Astrocyte (in vitro differentiated cells and primary cell): ENCODE results near the gene JAKMIP1. TPM values are rescaled to one million over a fixed set of nuclear protein-coding genes. Genes with fewer than 3 reads are reported as not detected.

Experiments used
- DNase-seq: peaks from one replicate; pipeline ENCODE4 v3.0.0-alpha.2; 2010; ENCODE audit warnings: low read depth
- FAIRE-seq: peaks from 2 replicates; lab custom pipeline; 2011; peaks lifted over from hg19 to GRCh38; lab: Jason Lieb, UNC
- H2AFZ ChIP-seq: 2 replicates; pipeline ENCODE4 v1.6.0; 2012; ENCODE audit warnings: low read depth, low read length, inconsistent platforms
- H3K27ac ChIP-seq: 2 replicates; pipeline ENCODE4 v1.5.1; 2011; ENCODE audit warnings: low read depth, low read length, inconsistent platforms
- H3K27me3 ChIP-seq: 2 replicates; pipeline ENCODE4 v1.6.0; 2011; ENCODE audit warnings: low read length, inconsistent platforms; ENCODE audit not compliant: insufficient read depth
- H3K36me3 ChIP-seq: 2 replicates; pipeline ENCODE4 v1.5.1; 2011; ENCODE audit warnings: low read length, inconsistent platforms; ENCODE audit not compliant: insufficient read depth
- H3K4me1 ChIP-seq: 2 replicates; pipeline ENCODE4 v1.5.1; 2011; ENCODE audit warnings: low read length, inconsistent platforms; ENCODE audit not compliant: insufficient read depth
- H3K4me2 ChIP-seq: 2 replicates; pipeline ENCODE4 v1.6.0; 2012; ENCODE audit warnings: low read length, inconsistent platforms
- H3K4me3 ChIP-seq: 2 replicates; pipeline ENCODE4 v1.5.1; 2011; ENCODE audit warnings: low read depth, mild to moderate bottlenecking, low read length, inconsistent platforms; ENCODE audit not compliant: insufficient read depth
- H3K79me2 ChIP-seq: 2 replicates; pipeline ENCODE4 v1.6.0; 2012; ENCODE audit warnings: mild to moderate bottlenecking, low read length, inconsistent platforms; ENCODE audit not compliant: insufficient read depth
- H3K9ac ChIP-seq: 2 replicates; pipeline ENCODE4 v1.6.0; 2012; ENCODE audit warnings: mild to moderate bottlenecking, low read length, inconsistent platforms
- H3K9me3 ChIP-seq: 2 replicates; pipeline ENCODE4 v1.5.1; 2012; ENCODE audit warnings: low read depth, mild to moderate bottlenecking, low read length, inconsistent platforms; ENCODE audit not compliant: insufficient read depth
- H4K20me1 ChIP-seq: 2 replicates; pipeline ENCODE4 v1.6.0; 2012; ENCODE audit warnings: low read length, inconsistent platforms; ENCODE audit not compliant: insufficient read depth
- H3K27ac Mint-ChIP-seq: one replicate; pipeline ENCODE4 v1.8.0; 2021; ENCODE audit warnings: mild to moderate bottlenecking, mixed read lengths; ENCODE audit not compliant: unreplicated experiment
- H3K27me3 Mint-ChIP-seq: one replicate; pipeline ENCODE4 v1.8.0; 2021; ENCODE audit warnings: low read depth, mixed read lengths; ENCODE audit not compliant: unreplicated experiment
- H3K36me3 Mint-ChIP-seq: one replicate; pipeline ENCODE4 v1.8.0; 2021; ENCODE audit warnings: low read depth, mixed read lengths; ENCODE audit not compliant: unreplicated experiment
- H3K4me1 Mint-ChIP-seq: one replicate; pipeline ENCODE4 v1.8.0; 2021; ENCODE audit warnings: low read depth, mixed read lengths; ENCODE audit not compliant: unreplicated experiment
- H3K4me3 Mint-ChIP-seq: one replicate; pipeline ENCODE4 v1.8.0; 2021; ENCODE audit warnings: mild to moderate bottlenecking, moderate library complexity, mixed read lengths; ENCODE audit not compliant: unreplicated experiment
- H3K9me3 Mint-ChIP-seq: one replicate; pipeline ENCODE4 v1.8.0; 2021; ENCODE audit warnings: mild to moderate bottlenecking, mixed read lengths; ENCODE audit not compliant: unreplicated experiment
- EZH2 ChIP-seq: IDR thresholded peaks from 2 replicates; pipeline ENCODE4 v1.6.1; 2012; ENCODE audit warnings: mild to moderate bottlenecking, low read length, inconsistent platforms; ENCODE audit not compliant: insufficient read depth
- total RNA-seq: library from RNA; stranded (reverse); gene quantifications from 2 replicates; pipeline ENCODE4 v1.2.1, GENCODE V29; 2021
- TF ChIP-seq, protein P1 (sequence below): IDR thresholded peaks from 2 replicates; pipeline ENCODE4 v1.5.1; 2011; ENCODE audit warnings: low read depth, mild to moderate bottlenecking, inconsistent platforms, low read length, moderate library complexity; ENCODE audit not compliant: insufficient read depth

JAKMIP1 gene
- total RNA-seq, 1 donor from 2014 or later, result 0.50 TPM

DNA sequence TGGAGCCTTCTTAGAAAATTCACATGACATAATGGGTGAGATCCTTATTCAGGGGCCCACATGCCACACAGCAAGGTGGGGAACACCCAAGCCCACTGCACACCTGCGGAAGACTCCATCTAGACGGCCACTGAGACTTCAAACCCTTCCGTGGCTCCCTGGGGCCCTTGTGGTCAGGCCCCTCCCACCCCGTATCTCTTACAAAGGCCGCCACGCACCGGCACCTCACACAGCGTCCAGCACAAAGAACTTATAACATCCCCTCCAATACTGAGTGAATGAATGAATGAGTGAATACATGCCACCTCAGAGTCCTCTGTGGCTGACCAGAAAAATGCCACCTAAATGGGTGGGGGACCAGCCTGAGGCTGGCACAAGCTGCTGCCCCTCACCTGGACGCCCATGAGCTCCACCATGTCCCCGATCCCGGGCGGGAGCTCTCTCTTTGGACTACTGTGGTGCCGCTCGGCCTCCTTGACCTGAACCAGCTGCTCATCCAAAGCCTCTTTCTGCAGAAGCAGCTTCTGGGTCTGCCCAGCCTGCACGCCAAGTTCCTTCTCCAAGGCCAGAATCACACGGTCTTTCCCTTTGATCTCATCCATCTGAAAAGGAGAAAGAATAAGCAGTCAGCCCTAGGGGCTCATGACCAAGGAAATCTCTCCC is 115.2 kb downstream of the JAKMIP1 start:
- Mint-ChIP-seq H3K4me1 (no peaks in the 10 kb centered on the region), H3K27me3 (peaks cover 67% of the 10 kb centered on the region), H3K9me3 (peaks cover 5% of the 10 kb centered on the region), H3K36me3 (peaks cover 3% of the 10 kb centered on the region), H3K27ac (no peak overlapping the region), H3K4me3 (no peak overlapping the region)
- Histone ChIP-seq H3K4me3 (no peak overlapping the region), H3K9ac (no peak overlapping the region), H3K27ac (no peak overlapping the region), H3K4me2 (no peak overlapping the region), H3K27me3 (no peaks in the 10 kb centered on the region), H3K9me3 (no peaks in the 10 kb centered on the region), H3K4me1 (no peaks in the 10 kb centered on the region), H2AFZ (no peak overlapping the region), H4K20me1 (no peaks in the 10 kb centered on the region), H3K36me3 (no peaks in the 10 kb centered on the region), H3K79me2 (no peaks in the 10 kb centered on the region)
- no peak for FAIRE-seq
- no peak for DNase-seq
- no peak for TF ChIP-seq EZH2
- TF ChIP-seq, protein P1, sequence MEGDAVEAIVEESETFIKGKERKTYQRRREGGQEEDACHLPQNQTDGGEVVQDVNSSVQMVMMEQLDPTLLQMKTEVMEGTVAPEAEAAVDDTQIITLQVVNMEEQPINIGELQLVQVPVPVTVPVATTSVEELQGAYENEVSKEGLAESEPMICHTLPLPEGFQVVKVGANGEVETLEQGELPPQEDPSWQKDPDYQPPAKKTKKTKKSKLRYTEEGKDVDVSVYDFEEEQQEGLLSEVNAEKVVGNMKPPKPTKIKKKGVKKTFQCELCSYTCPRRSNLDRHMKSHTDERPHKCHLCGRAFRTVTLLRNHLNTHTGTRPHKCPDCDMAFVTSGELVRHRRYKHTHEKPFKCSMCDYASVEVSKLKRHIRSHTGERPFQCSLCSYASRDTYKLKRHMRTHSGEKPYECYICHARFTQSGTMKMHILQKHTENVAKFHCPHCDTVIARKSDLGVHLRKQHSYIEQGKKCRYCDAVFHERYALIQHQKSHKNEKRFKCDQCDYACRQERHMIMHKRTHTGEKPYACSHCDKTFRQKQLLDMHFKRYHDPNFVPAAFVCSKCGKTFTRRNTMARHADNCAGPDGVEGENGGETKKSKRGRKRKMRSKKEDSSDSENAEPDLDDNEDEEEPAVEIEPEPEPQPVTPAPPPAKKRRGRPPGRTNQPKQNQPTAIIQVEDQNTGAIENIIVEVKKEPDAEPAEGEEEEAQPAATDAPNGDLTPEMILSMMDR, result no peak

DNA sequence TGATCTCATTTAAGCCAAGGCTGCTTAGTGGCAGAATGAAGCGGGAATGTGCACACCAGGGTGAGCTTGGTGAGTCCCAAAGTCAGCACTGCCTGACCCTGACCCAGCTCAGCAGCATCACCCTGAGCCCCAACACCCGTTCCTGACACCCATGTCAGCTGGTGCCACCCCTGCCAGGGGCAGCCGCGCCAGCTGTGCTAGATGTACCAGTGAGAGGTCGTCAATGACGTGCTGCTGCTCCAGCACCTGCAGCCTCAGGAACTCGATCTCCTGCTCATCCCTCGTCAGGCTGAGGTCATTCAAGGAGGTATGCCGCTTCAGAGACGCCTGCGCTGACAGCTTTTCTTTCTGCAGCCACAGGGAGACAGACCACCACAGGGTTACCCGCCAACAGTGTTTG is 120.4 kb downstream of the JAKMIP1 start:
- no peaks in the 10 kb centered on the region for H3K79me2 ChIP-seq
- no peak for DNase-seq
- Mint-ChIP-seq H3K4me1 (no peaks in the 10 kb centered on the region), H3K4me3 (no peak overlapping the region), H3K36me3 (no peaks in the 10 kb centered on the region), H3K9me3 (peaks cover 2% of the 10 kb centered on the region), H3K27me3 (peaks cover 40% of the 10 kb centered on the region), H3K27ac (no peak overlapping the region)
- no peak for FAIRE-seq
- H3K4me1 ChIP-seq, result no peaks in the 10 kb centered on the region
- no peak overlapping the region for H3K27ac ChIP-seq
- no peak overlapping the region for H3K9ac ChIP-seq
- no peaks in the 10 kb centered on the region for H4K20me1 ChIP-seq
- H2AFZ ChIP-seq, result no peak overlapping the region
- no peaks in the 10 kb centered on the region for H3K27me3 ChIP-seq
- TF ChIP-seq, protein P1, result no peak
- TF ChIP-seq EZH2, result no peak
- no peaks in the 10 kb centered on the region for H3K9me3 ChIP-seq
- no peak overlapping the region for H3K4me2 ChIP-seq
- no peak overlapping the region for H3K4me3 ChIP-seq
- no peaks in the 10 kb centered on the region for H3K36me3 ChIP-seq

DNA sequence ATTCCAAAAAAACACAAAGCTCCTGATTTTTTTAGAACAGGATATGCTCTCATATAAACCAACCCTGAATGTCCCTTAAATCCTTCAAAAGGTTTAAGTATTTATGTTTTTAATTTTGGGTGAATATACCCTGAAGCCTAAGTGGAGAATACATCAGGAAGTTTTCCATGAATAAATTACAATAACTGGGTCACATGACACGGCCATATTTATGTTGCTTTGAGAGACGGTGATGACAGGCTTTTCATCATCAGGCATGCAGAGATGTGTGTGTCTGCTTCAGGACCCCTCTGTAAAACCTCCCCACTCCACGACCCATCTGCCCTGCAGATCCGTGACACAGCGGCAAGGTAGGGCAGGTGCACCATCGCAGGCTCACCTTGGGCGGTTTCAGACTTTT is 121.8 kb downstream of the JAKMIP1 start:
- H3K36me3 Mint-ChIP-seq, result no peaks in the 10 kb centered on the region
- peaks cover 2% of the 10 kb centered on the region for H3K9me3 Mint-ChIP-seq
- Histone ChIP-seq H3K27me3 (no peaks in the 10 kb centered on the region), H3K9me3 (no peaks in the 10 kb centered on the region), H3K9ac (no peak overlapping the region), H3K36me3 (no peaks in the 10 kb centered on the region), H2AFZ (no peak overlapping the region), H3K79me2 (no peaks in the 10 kb centered on the region), H3K4me1 (no peaks in the 10 kb centered on the region), H4K20me1 (no peaks in the 10 kb centered on the region), H3K4me3 (no peak overlapping the region), H3K4me2 (no peak overlapping the region), H3K27ac (no peak overlapping the region)
- DNase-seq (no peak), FAIRE-seq (no peak)
- H3K27me3 Mint-ChIP-seq, result peaks cover 50% of the 10 kb centered on the region
- no peaks in the 10 kb centered on the region for H3K4me1 Mint-ChIP-seq
- H3K4me3 Mint-ChIP-seq, result no peak overlapping the region
- no peak for TF ChIP-seq EZH2
- TF ChIP-seq, protein P1, result no peak
- H3K27ac Mint-ChIP-seq, result no peak overlapping the region
